Suprapubic skin (tissue), 4 donors: ENCODE results near the gene LCN10. TPM values are rescaled to one million over a fixed set of nuclear protein-coding genes. Genes with fewer than 3 reads are reported as not detected.

Experiments
- DNase-seq, 2 donors: peaks; one replicate each; pipeline ENCODE4 v3.0.0-alpha.2; 2019; ENCODE audit warnings: low spot score in 2 of 2
- H3K27ac ChIP-seq: fragments of 200-600 bp; sonication (generic); one replicate; pipeline ENCODE4 v1.5.1; 2019
- H3K27me3 ChIP-seq: fragments of 200-600 bp; sonication (generic); one replicate; pipeline ENCODE4 v1.5.1; 2019
- H3K36me3 ChIP-seq: fragments of 200-600 bp; sonication (generic); one replicate; pipeline ENCODE4 v1.5.1; 2019
- H3K4me1 ChIP-seq: fragments of 200-600 bp; sonication (generic); one replicate; pipeline ENCODE4 v1.5.1; 2019
- H3K4me3 ChIP-seq: fragments of 200-600 bp; sonication (generic); one replicate; pipeline ENCODE4 v1.5.1; 2019; ENCODE audit warnings: mild to moderate bottlenecking
- H3K9me3 ChIP-seq: fragments of 200-600 bp; sonication (generic); one replicate; pipeline ENCODE4 v1.5.1; 2019
- CTCF ChIP-seq, 2 donors: fragments of 200-600 bp in 1 of 2; fragments of 450-650 bp in 1 of 2; sonication (generic) in 1 of 2; IDR thresholded peaks; one replicate each; pipeline ENCODE4 v1.5.1; 2016 to 2019; ENCODE audit warnings: antibody characterized with exemption in 2 of 2, mild to moderate bottlenecking in 1 of 2, moderate library complexity in 1 of 2
- EP300 ChIP-seq: sonication (generic); formaldehyde crosslinking; IDR thresholded peaks from one replicate; pipeline ENCODE4 v1.6.1; 2017; ENCODE audit warnings: antibody characterized with exemption
- POLR2A ChIP-seq, 2 donors: fragments of 450-650 bp; IDR thresholded peaks; one replicate each; pipeline ENCODE4 v1.6.1; 2017; ENCODE audit warnings: antibody characterized with exemption in 2 of 2, mild to moderate bottlenecking in 2 of 2, moderate library complexity in 2 of 2
- POLR2AphosphoS5 ChIP-seq, 3 donors: sonication (generic); formaldehyde crosslinking; IDR thresholded peaks; one replicate each; pipeline ENCODE4 v1.6.1; 2017; ENCODE audit warnings: antibody characterized with exemption in 3 of 3
- WGBS: methylation state at CpG from one replicate; pipeline ENCODE4 v1.1.5; 2018; 5-methylcytosine and 5-hydroxymethylcytosine counted together
- total RNA-seq, 4 donors: library from RNA; depleted of rRNA; stranded (reverse); fragments of >200 nt; gene quantifications; one replicate each; pipeline ENCODE4 v1.1.0, GENCODE V29; 2016

LCN10 gene
- total RNA-seq, 4 donors from 2014 or later, result 0.32 to 3.5 (median 2.8) TPM; not detected in 1

- DNase-seq, result no peak
- Histone ChIP-seq H3K4me1 (peaks cover 34% of the 10 kb centered on the region), H3K36me3 (no peaks in the 10 kb centered on the region), H3K27ac (no peak overlapping the region), H3K27me3 (peaks cover 7% of the 10 kb centered on the region), H3K4me3 (no peak overlapping the region), H3K9me3 (no peaks in the 10 kb centered on the region)
- WGBS, result 89% methylated on average over 25 of the region's 46 CpGs
- no peak for TF ChIP-seq POLR2A (IDR thresholded peaks at IDR 0.05)
- TF ChIP-seq EP300, result no peak
- no peak for TF ChIP-seq POLR2AphosphoS5 (IDR thresholded peaks at IDR 0.05)
- no peak for TF ChIP-seq CTCF (IDR thresholded peaks at IDR 0.05)
These were observed 50.3 kb downstream of the LCN10 start for GRCh38 chr9:136692185-136693134.

GRCh38 chr9:136691316-136692184 is 51.2 kb downstream of the LCN10 start:
- Histone ChIP-seq H3K27me3 (peaks cover 2% of the 10 kb centered on the region), H3K27ac (no peak overlapping the region), H3K4me1 (peaks cover 37% of the 10 kb centered on the region), H3K4me3 (no peak overlapping the region), H3K36me3 (no peaks in the 10 kb centered on the region), H3K9me3 (no peaks in the 10 kb centered on the region)
- TF ChIP-seq EP300 (no peak), POLR2A (IDR thresholded peaks at IDR 0.05) (no peak), POLR2AphosphoS5 (IDR thresholded peaks at IDR 0.05) (no peak), CTCF (IDR thresholded peaks at IDR 0.05) (no peak)
- WGBS, result 89% methylated on average over 3 of the region's 29 CpGs
- no peak for DNase-seq

- Histone ChIP-seq H3K4me3 (no peak overlapping the region), H3K36me3 (no peaks in the 10 kb centered on the region), H3K4me1 (peaks cover 44% of the 10 kb centered on the region), H3K27ac (no peak overlapping the region), H3K9me3 (no peaks in the 10 kb centered on the region), H3K27me3 (no peaks in the 10 kb centered on the region)
- WGBS, result 65% methylated on average over 5 of the region's 15 CpGs
- no peak for DNase-seq
- TF ChIP-seq POLR2A (IDR thresholded peaks at IDR 0.05), result no peak
- no peak for TF ChIP-seq EP300
- no peak for TF ChIP-seq CTCF (IDR thresholded peaks at IDR 0.05)
- no peak for TF ChIP-seq POLR2AphosphoS5 (IDR thresholded peaks at IDR 0.05)
These were observed 51.9 kb downstream of the LCN10 start for GRCh38 chr9:136690806-136691261.

- WGBS, result 73% methylated on average over 3 of the region's 25 CpGs
- Histone ChIP-seq H3K4me3 (no peak overlapping the region), H3K27me3 (no peaks in the 10 kb centered on the region), H3K36me3 (no peaks in the 10 kb centered on the region), H3K9me3 (no peaks in the 10 kb centered on the region), H3K4me1 (peaks cover 45% of the 10 kb centered on the region), H3K27ac (no peak overlapping the region)
- no peak for DNase-seq
- TF ChIP-seq POLR2A (IDR thresholded peaks at IDR 0.05), result no peak
These were observed 52.5 kb downstream of the LCN10 start for GRCh38 chr9:136690104-136690805.

GRCh38 chr9:136689108-136689460 is 53.7 kb downstream of the LCN10 start:
- H3K36me3 ChIP-seq, result no peaks in the 10 kb centered on the region
- no peak for DNase-seq
- H3K4me3 ChIP-seq, result no peak overlapping the region
- H3K9me3 ChIP-seq, result no peaks in the 10 kb centered on the region
- no peaks in the 10 kb centered on the region for H3K27me3 ChIP-seq
- no peak overlapping the region for H3K27ac ChIP-seq
- WGBS, result 77% methylated on average over 7 of the region's 7 CpGs
- H3K4me1 ChIP-seq, result peaks cover 42% of the 10 kb centered on the region
- no peak for TF ChIP-seq EP300
- TF ChIP-seq CTCF (IDR thresholded peaks at IDR 0.05), result no peak
- no peak for TF ChIP-seq POLR2A (IDR thresholded peaks at IDR 0.05)
- TF ChIP-seq POLR2AphosphoS5 (IDR thresholded peaks at IDR 0.05), result no peak
